GM12865 (cell line): ENCODE measurements around the gene HSD17B2.

ENCODE experiments used
- DNase-seq: peaks from one replicate; pipeline ENCODE4 v3.0.0; 2010; ENCODE audit warnings: low read depth
- H3K4me3 ChIP-seq: 2 replicates; pipeline ENCODE4 v1.5.1; 2011; ENCODE audit warnings: mild to moderate bottlenecking, low read depth, low read length, control low read depth
- CTCF ChIP-seq: IDR thresholded peaks from 2 replicates; pipeline ENCODE4 v1.5.1; 2011; ENCODE audit warnings: low read length, control low read depth, low read depth, inconsistent platforms; ENCODE audit not compliant: insufficient read depth; ENCODE audit errors: missing control alignments

The HSD17B2 gene

GRCh38 chr16:81996664-81997509 is 38.2 kb upstream of the HSD17B2 start:
- H3K4me3 ChIP-seq = no peak overlapping the region
- DNase-seq = no peak
- no peak for TF ChIP-seq CTCF

- DNase-seq = no peak
- no peak overlapping the region for H3K4me3 ChIP-seq
- no peak for TF ChIP-seq CTCF
Observed at GRCh38 chr16:81997738-81998137, 37.3 kb upstream of the HSD17B2 start.

- no peak for DNase-seq
- no peak for TF ChIP-seq CTCF
- no peak overlapping the region for H3K4me3 ChIP-seq
Observed at GRCh38 chr16:82002831-82003230, 32.2 kb upstream of the HSD17B2 start.

- TF ChIP-seq CTCF = no peak
- DNase-seq = no peak
- no peak overlapping the region for H3K4me3 ChIP-seq
Observed at GRCh38 chr16:82004601-82005000, 30.5 kb upstream of the HSD17B2 start.

GRCh38 chr16:82005027-82005830 is 29.8 kb upstream of the HSD17B2 start:
- no peak for DNase-seq
- no peak for TF ChIP-seq CTCF
- H3K4me3 ChIP-seq = no peak overlapping the region

GRCh38 chr16:82006036-82006435 is 29.0 kb upstream of the HSD17B2 start:
- no peak for TF ChIP-seq CTCF
- no peak overlapping the region for H3K4me3 ChIP-seq
- DNase-seq = no peak
